CMK (cell line): ENCODE measurements around the gene TNIP2.

Experiments
- DNase-seq: peaks from one replicate; pipeline ENCODE4 v3.0.0-alpha.2; 2010; ENCODE audit warnings: low read depth

Gene TNIP2

DNA sequence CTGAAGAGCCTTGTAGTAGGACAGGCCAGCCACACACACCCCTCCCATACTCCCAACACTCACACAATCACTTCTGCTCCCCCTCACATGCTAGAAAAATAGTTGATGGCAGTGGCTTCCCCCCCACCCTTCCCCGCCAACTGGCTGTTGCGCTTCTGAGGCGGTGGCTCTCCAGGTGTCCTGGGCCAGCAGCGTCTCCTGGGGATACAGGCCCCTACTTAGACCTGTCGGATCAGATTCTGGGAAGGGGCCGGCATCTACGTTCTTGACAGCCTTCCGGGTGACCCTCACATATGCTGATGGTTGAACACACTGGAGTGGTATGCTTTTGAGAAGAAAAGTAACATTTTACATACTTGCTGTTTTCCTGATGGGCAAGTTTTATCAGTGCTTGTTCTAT is 39.9 kb downstream of the TNIP2 start:
- DNase-seq = no peak

GRCh38 chr4:2715426-2715825 is 40.7 kb downstream of the TNIP2 start:
- DNase-seq = no peak

- DNase-seq = no peak
Observed at GRCh38 chr4:2714918-2715317, 41.2 kb downstream of the TNIP2 start.

DNA sequence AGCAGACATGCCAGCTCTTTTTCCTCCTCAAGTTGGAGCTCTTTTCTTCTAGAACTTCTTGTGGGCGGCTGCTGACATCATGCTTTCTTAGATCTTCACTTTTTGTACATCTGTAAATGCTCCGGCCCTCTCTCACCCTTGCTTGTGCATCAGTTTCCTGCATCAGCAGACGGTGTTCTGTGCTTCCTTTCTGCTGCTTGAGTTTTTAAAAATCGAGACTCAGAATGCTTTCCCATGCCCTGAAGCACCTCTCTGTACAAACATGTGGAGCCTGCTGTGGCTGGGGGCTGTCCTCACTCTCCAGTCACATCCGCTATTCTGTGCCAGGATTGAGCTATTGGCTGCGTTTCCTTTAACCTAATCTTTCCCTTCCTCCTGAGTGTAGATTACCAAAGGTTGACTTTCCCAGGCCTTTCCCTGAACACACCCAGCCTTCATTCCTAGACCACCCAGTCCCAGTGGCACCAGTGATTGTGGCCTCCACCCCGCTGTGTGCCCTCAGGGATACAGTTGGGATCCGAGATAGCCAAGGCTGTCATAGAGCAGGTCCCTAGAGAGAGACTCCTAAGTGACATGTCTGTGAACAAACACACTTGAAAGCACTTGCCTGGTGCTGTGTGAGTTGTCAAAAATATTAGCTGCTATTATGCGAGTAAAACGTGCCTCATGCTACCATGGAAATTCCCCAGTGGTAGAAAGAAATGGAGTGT is 41.9 kb downstream of the TNIP2 start:
- DNase-seq = no peak

GRCh38 chr4:2713337-2713736 is 42.8 kb downstream of the TNIP2 start:
- DNase-seq = no peak

DNA sequence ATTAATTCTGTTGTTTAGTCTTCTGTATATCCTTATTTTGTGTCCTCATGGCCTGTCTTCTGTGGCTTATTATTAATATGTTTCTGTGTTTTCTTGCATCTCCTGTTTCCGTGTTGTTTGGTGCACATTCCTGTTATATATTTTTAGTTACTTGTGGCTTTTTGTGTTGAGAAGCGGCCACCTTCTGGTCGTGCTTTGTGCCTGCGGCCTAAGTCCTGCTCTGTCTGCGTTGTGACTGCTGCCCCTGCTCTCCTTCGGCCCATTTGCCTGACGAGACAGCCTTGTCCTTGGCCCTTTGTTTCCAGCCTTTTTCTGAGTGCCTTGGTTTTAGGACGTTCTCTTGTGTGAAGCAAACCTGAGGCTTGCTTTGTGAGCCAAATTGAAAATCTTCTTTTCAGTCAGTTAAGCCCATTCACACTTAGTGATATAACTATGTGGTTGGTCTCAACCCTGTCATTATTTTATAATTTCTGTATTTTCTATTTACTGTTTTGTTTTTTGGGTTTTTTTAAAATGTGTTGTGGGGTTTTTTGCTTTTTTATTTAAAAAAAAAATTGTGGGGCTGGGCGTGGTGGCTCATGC is 43.8 kb downstream of the TNIP2 start:
- no peak for DNase-seq

DNA sequence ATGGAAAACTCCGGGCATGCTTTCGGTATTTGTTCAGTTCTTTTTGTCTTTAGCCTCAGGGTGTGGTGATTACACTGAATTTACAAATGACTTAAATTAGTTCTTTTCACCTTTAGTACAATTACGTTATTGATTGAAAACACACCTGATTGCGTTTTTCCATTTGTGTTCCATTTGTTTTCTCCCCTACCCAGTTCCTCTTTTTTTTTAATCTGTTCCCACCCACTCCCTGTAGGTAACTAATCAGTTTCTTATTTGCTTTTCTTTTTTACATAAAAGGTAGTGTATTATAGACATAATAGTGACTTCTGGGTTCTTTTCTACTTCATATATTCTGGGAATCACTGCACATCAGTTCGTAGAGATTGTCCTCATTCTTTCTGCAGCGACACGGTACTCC is 53.4 kb downstream of the TNIP2 start:
- no peak for DNase-seq

DNA sequence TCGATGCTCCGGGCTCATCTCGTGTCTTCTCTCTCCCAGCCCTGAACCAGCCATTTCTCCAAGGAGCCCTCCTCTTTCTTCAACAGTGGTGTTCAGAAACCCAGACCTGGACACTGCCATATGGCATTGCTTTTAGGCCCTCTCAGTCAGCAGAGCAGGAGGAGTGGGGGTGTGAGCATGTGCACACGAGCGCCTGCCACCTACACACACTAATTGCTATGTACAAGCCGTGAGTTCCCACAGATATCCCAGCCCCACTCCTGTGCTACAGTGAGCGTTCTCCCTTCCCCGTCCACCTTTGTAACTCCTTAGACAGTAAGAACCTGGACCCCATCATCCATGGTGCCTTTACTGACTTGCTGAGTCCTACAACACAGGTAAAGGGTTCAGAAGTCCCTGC is 53.8 kb downstream of the TNIP2 start:
- no peak for DNase-seq

GRCh38 chr4:2700031-2700430 is 56.1 kb downstream of the TNIP2 start:
- no peak for DNase-seq

DNA sequence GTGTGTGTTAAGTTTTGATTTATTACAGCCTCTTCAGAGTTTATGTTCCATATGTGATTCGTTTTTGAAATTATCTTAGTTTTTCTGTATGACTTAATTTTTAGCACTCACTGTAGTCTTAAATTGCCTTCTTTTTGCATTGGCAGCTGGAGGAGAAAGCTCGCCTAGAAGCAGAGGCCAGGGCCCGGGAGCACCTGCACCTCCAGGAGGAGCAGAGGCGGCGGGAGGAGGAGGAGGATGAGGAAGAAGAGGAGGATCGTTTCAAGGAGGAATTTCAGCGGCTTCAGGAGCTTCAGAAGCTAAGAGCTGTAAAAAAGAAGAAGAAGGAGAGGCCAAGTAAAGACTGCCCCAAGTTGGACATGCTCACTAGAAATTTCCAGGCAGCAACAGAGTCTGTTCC is 56.6 kb downstream of the TNIP2 start:
- no peak for DNase-seq

GRCh38 chr4:2698951-2699505 is 57.1 kb downstream of the TNIP2 start:
- no peak for DNase-seq

GRCh38 chr4:2698504-2698903 is 57.6 kb downstream of the TNIP2 start:
- DNase-seq = no peak

GRCh38 chr4:2697995-2698414 is 58.1 kb downstream of the TNIP2 start:
- DNase-seq = no peak

GRCh38 chr4:2696423-2696822 is 59.7 kb downstream of the TNIP2 start:
- no peak for DNase-seq

GRCh38 chr4:2695346-2696060 is 60.6 kb downstream of the TNIP2 start:
- no peak for DNase-seq

- no peak for DNase-seq
Observed at GRCh38 chr4:2694691-2695090, 61.4 kb downstream of the TNIP2 start.

DNA sequence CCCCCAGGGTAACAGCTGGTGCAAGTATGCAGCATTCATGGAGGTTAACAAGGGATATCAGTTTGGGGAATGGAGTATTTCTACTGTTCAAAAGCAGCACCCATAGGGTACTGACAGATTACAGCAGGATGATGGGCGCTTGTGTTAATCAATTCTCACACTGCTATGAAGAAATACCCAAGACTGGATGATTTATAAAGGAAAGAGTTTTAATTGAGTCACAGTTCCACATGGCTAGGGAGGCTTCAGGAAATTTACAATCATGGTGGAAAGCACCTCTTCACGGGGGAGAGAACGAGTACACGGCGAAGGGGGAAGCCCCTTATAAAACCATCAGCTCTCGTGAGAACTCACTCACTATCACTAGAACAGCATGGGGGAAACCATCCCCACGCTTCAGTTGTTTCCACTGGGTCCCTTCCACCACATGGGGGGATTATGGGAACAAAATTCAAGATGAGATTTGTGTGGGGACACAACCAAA is 64.1 kb downstream of the TNIP2 start:
- no peak for DNase-seq
